Neural progenitor cell (in vitro differentiated cells): Measurements from ENCODE around the gene OSBPL1A.

Experiments
- CTCF ChIP-seq: fragments of 200-600 bp; sonication (generic); IDR thresholded peaks from 2 replicates; pipeline ENCODE4 v1.5.1; 2017; ENCODE audit warnings: antibody characterized with exemption, mild to moderate bottlenecking
- EZH2 ChIP-seq: fragments of 200-600 bp; sonication (generic); IDR thresholded peaks from 2 replicates; pipeline ENCODE4 v1.6.1; 2017; ENCODE audit warnings: antibody characterized with exemption, mild to moderate bottlenecking, moderate library complexity

DNA sequence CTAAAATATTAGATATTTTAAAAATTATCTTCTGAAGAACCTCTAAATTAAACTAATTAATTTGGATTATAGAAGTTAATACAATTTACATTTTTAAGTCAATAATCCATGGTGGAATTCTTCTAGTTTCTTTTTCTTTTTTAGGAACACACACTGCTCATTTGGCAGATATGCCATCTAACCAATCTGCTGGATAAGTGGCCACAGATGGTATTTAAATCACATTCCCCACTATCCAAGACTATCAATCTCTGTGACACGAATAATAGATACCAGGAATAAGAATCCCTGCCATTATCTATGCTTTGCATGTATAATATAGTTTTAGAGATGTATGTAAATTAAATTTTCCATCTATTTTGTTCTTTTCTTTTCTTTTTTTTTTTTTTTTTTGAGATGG is 200.2 kb downstream of the OSBPL1A start:
- no peak for TF ChIP-seq CTCF
- no peak for TF ChIP-seq EZH2
